SK-N-SH (cell line): ENCODE results near the gene TSPYL4. TPM values are rescaled to one million over a fixed set of nuclear protein-coding genes. Genes with fewer than 3 reads are reported as not detected.

Experiments
- CTCF ChIA-PET: fragments of 300-600, 350-600 bp; formaldehyde crosslinking; extraction: SDS; loops from one replicate; lab custom pipeline; 2021; lab: Yijun Ruan, JAX
- POLR2A ChIA-PET: fragments of 350-600 bp; sonication (Branson Sonifier 250); formaldehyde crosslinking; extraction: SDS; loops from one replicate; lab custom pipeline; 2020; ENCODE audit warnings: antibody characterized with exemption, inconsistent platforms; lab: Yijun Ruan, JAX
- DNase-seq: peaks from one replicate; pipeline ENCODE4 v3.0.0; 2012
- H2AFZ ChIP-seq: fragments of 200-600 bp; sonication (generic); 2 replicates; pipeline ENCODE4 v1.8.1; 2016; ENCODE audit warnings: antibody characterized with exemption, mild to moderate bottlenecking, low read depth
- H3F3A ChIP-seq: fragments of 200-600 bp; sonication (generic); replicated peaks from 2 replicates; pipeline ENCODE3; 2016; ENCODE audit warnings: antibody characterized with exemption, mild to moderate bottlenecking; ENCODE audit not compliant: insufficient read depth
- H3K27ac ChIP-seq, 2 experiments: fragments of 200-500 bp in 1 of 2; fragments of 200-600 bp in 1 of 2; sonication (Bioruptor generic) in 1 of 2; sonication (generic), shearing (Covaris generic) in 1 of 2; 2 replicates each; pipeline versions ENCODE4 v1.5.1 to v1.6.1; 2014 to 2016; ENCODE audit warnings: low read depth in 2 of 2, inconsistent platforms in 1 of 2, low read length in 1 of 2, mild to moderate bottlenecking in 1 of 2, mixed read lengths in 1 of 2
- H3K27me3 ChIP-seq: fragments of 200-600 bp; sonication (generic), shearing (Covaris generic); 2 replicates; pipeline ENCODE4 v1.6.1; 2016; ENCODE audit warnings: mixed run types; ENCODE audit not compliant: insufficient read depth
- H3K36me3 ChIP-seq, 2 experiments: fragments of 200-500 bp in 1 of 2; fragments of 200-600 bp in 1 of 2; sonication (Bioruptor generic) in 1 of 2; sonication (generic) in 1 of 2; replicated peaks in 1 of 2; 2 replicates each; pipeline versions ENCODE3 to v1.5.1; 2014 to 2016; ENCODE audit warnings: low read length in 1 of 2, mild to moderate bottlenecking in 1 of 2; ENCODE audit not compliant: insufficient read depth in 2 of 2, control insufficient read depth in 1 of 2
- H3K4me1 ChIP-seq, 2 experiments: fragments of 200-500 bp in 1 of 2; fragments of 200-600 bp in 1 of 2; sonication (Bioruptor generic) in 1 of 2; sonication (generic), shearing (Covaris generic) in 1 of 2; 2 replicates each; pipeline versions ENCODE4 v1.5.1 to v1.6.1; 2014 to 2016; ENCODE audit warnings: low read depth in 1 of 2, low read length in 1 of 2, mixed run types in 1 of 2; ENCODE audit not compliant: insufficient read depth in 2 of 2, control insufficient read depth in 1 of 2
- H3K4me2 ChIP-seq: fragments of 200-600 bp; sonication (generic), shearing (Covaris generic); 2 replicates; pipeline ENCODE4 v1.6.1; 2017; ENCODE audit warnings: mixed run types
- H3K4me3 ChIP-seq, 2 experiments: fragments of 200-500 bp in 1 of 2; fragments of 200-600 bp in 1 of 2; sonication (Bioruptor generic) in 1 of 2; sonication (generic), shearing (Covaris generic) in 1 of 2; 2 replicates each; pipeline versions ENCODE4 v1.5.1 to v1.8.1; 2014 to 2016; ENCODE audit warnings: low read depth in 2 of 2, inconsistent platforms in 1 of 2, low read length in 1 of 2, mild to moderate bottlenecking in 1 of 2, mixed read lengths in 1 of 2, moderate library complexity in 1 of 2
- H3K79me2 ChIP-seq: fragments of 200-600 bp; sonication (generic); 2 replicates; pipeline ENCODE4 v1.8.1; 2017; ENCODE audit warnings: mild to moderate bottlenecking; ENCODE audit not compliant: insufficient read depth
- H3K9ac ChIP-seq: fragments of 200-600 bp; sonication (generic); 2 replicates; pipeline ENCODE4 v1.6.1; 2017; ENCODE audit warnings: mixed run types
- H3K9me2 ChIP-seq: fragments of 200-600 bp; sonication (generic); 2 replicates; pipeline ENCODE4 v1.6.1; 2017; ENCODE audit warnings: mixed run types
- H3K9me3 ChIP-seq: fragments of 200-600 bp; sonication (generic); 2 replicates; pipeline ENCODE4 v1.6.1; 2017; ENCODE audit warnings: mixed run types, mild to moderate bottlenecking, moderate library complexity
- H4K20me1 ChIP-seq: fragments of 200-600 bp; sonication (generic); 2 replicates; pipeline ENCODE4 v1.6.1; 2017; ENCODE audit warnings: mild to moderate bottlenecking, mixed run types; ENCODE audit not compliant: insufficient read depth
- EP300 ChIP-seq, 2 experiments: IDR thresholded peaks; 2 replicates each; pipeline versions ENCODE4 v1.4.0 to v1.6.1; 2012; ENCODE audit warnings: borderline replicate concordance in 1 of 2, low read depth in 1 of 2, low read length in 1 of 2
- FOSL2 ChIP-seq: IDR thresholded peaks from 2 replicates; pipeline ENCODE4 v1.4.0; 2012; ENCODE audit warnings: low read depth, mild to moderate bottlenecking, moderate library complexity, borderline replicate concordance
- GABPA ChIP-seq: IDR thresholded peaks from 2 replicates; pipeline ENCODE4 v1.4.0; 2012; ENCODE audit warnings: low read depth, mild to moderate bottlenecking
- GATA2 ChIP-seq: sonication (generic); formaldehyde crosslinking; IDR thresholded peaks from 2 replicates; pipeline ENCODE4 v1.5.0; 2020; ENCODE audit warnings: mild to moderate bottlenecking, missing genetic modification reagents
- MEF2A ChIP-seq: IDR thresholded peaks from 2 replicates; pipeline ENCODE4 v1.4.0; 2012; ENCODE audit warnings: low read depth, borderline replicate concordance
- MXI1 ChIP-seq: IDR thresholded peaks from 2 replicates; pipeline ENCODE4 v1.6.1; 2012; ENCODE audit warnings: mild to moderate bottlenecking, low read depth, low read length, improper control_type of control experiment
- NRF1 ChIP-seq: IDR thresholded peaks from 2 replicates; pipeline ENCODE4 v1.6.1; 2012; ENCODE audit warnings: low read depth, mild to moderate bottlenecking, low read length
- POLR2AphosphoS5 ChIP-seq: IDR thresholded peaks from 2 replicates; pipeline ENCODE4 v1.6.1; 2012; ENCODE audit warnings: low read depth, low read length
- RAD21 ChIP-seq: IDR thresholded peaks from 2 replicates; pipeline ENCODE4 v1.6.1; 2012; ENCODE audit warnings: mild to moderate bottlenecking, low read length
- TCF12 ChIP-seq: IDR thresholded peaks from 2 replicates; pipeline ENCODE4 v1.4.0; 2012
- TEAD4 ChIP-seq: IDR thresholded peaks from 2 replicates; pipeline ENCODE4 v1.4.0; 2012; ENCODE audit warnings: mild to moderate bottlenecking, borderline replicate concordance; ENCODE audit not compliant: insufficient read depth
- YY1 ChIP-seq: IDR thresholded peaks from 2 replicates; pipeline ENCODE4 v1.4.0; 2012; ENCODE audit warnings: low read depth, mild to moderate bottlenecking
- WGBS: methylation state at CpG from one replicate; pipeline ENCODE4 v1.1.6; 2017; ENCODE audit warnings: low lambda C conversion rate; 5-methylcytosine and 5-hydroxymethylcytosine counted together
- polyA plus RNA-seq, 3 experiments: library from polyadenylated mRNA; depleted of rRNA; stranded (reverse); fragments of >200 nt; gene quantifications; 2 replicates each; pipeline ENCODE4 v1.2.3, GENCODE V29; 2012
- TF ChIP-seq, protein P1 (sequence below): fragments of 200-600 bp; sonication (generic); IDR thresholded peaks from 2 replicates; pipeline ENCODE4 v1.6.1; 2017; ENCODE audit warnings: antibody characterized with exemption, mild to moderate bottlenecking, moderate library complexity
- TF ChIP-seq, protein P2 (sequence below): IDR thresholded peaks from 2 replicates; pipeline ENCODE4 v1.4.0; 2012; ENCODE audit warnings: low read depth, borderline replicate concordance
- TF ChIP-seq, protein P3 (sequence below): IDR thresholded peaks from 2 replicates; pipeline ENCODE4 v1.4.0; 2012; ENCODE audit warnings: low read depth

The TSPYL4 gene
- polyA plus RNA-seq, 1 of the 3 experiments (the other 2 are of a cell fraction): 29.1 TPM

DNA sequence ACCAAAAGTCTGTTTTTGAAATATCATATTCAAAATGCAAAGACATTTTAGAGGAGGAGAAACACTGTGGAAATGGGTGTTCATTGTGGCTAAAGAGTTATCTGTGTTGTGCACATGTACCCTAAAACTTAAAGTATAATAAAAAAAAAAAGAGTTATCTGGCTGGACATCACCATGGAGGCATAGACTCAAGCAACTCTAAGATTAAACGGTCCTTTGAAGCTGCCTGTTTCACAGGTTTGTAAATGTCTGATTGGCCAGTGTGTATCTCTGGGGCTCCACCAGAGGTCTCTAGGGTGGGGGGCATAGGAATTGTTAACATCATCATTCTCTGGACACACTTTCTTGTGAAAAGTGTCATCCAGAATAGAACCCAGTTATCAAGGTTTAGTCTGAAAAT, 39.2 kb downstream of the TSPYL4 start (continued):
- TF ChIP-seq, protein P1, sequence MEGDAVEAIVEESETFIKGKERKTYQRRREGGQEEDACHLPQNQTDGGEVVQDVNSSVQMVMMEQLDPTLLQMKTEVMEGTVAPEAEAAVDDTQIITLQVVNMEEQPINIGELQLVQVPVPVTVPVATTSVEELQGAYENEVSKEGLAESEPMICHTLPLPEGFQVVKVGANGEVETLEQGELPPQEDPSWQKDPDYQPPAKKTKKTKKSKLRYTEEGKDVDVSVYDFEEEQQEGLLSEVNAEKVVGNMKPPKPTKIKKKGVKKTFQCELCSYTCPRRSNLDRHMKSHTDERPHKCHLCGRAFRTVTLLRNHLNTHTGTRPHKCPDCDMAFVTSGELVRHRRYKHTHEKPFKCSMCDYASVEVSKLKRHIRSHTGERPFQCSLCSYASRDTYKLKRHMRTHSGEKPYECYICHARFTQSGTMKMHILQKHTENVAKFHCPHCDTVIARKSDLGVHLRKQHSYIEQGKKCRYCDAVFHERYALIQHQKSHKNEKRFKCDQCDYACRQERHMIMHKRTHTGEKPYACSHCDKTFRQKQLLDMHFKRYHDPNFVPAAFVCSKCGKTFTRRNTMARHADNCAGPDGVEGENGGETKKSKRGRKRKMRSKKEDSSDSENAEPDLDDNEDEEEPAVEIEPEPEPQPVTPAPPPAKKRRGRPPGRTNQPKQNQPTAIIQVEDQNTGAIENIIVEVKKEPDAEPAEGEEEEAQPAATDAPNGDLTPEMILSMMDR: no peak
- no peak for TF ChIP-seq MEF2A

DNA sequence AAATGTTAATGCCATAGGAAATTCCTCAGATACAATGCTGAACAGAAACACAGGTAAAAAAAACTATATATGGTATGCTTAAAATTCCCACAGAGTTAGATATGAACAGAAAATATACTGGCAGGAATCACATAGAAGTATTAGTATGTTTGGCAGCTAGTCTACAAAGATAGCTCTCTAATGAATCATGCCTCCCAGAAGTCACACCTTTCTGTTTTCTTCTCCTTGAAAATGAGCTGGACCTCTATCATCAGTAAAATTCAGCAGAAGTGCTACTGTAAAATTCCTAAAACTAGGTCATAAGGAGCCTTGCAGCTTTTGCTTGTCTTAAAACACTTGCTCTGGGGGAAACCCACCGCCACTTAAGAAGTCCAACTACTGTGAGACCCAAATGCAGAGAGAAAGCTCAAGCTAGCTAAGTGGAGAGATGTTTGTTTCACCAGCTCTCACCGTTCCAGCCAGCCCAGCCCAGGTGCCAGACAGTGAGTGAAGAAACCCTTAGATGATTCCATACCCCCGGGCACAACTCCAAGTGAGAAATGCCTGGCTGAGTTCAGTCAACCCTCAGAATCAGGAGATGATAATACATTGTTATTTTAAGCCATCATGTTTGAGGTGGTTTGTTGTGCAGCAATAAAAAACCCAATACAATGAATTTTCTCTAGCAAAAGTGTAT, 43.0 kb downstream of the TSPYL4 start:
- no peaks in the 10 kb centered on the region for H3K36me3 ChIP-seq
- H3K27me3 ChIP-seq: no peaks in the 10 kb centered on the region
- no peak overlapping the region for H3K4me3 ChIP-seq
- peaks cover 3% of the 10 kb centered on the region for H3F3A ChIP-seq
- H2AFZ ChIP-seq: no peak overlapping the region
- DNase-seq: no peak
- peaks cover 5 to 34% of the 10 kb centered on the region in 2 experiments; a peak in 2 of 4 replicates for H3K4me1 ChIP-seq
- no peak overlapping the region for H3K4me2 ChIP-seq
- H3K27ac ChIP-seq: peak overlapping the region in 1 of 2 experiments; percentile 77; a peak in 1 of 4 replicates
- ChIA-PET CTCF (interaction anchor here (0.8 to 1.9 kb wide), 4 partner anchors 32 to 99 kb away, joined by 3 to 8 read pairs (median 3); no protein-coding TSS in a partner anchor), POLR2A (no interaction called here)
- no peaks in the 10 kb centered on the region for H3K9me2 ChIP-seq
- H3K9me3 ChIP-seq: no peaks in the 10 kb centered on the region
- no peaks in the 10 kb centered on the region for H3K79me2 ChIP-seq
- WGBS: 48% methylated on average over 3 of the region's 3 CpGs
- no peak overlapping the region for H3K9ac ChIP-seq
- H4K20me1 ChIP-seq: no peaks in the 10 kb centered on the region
- TF ChIP-seq TCF12: peak; percentile 46; the same call in 1 of the 2 replicates
- TF ChIP-seq GABPA: no peak
- TF ChIP-seq, all 33 proteins: peak for 1

DNA sequence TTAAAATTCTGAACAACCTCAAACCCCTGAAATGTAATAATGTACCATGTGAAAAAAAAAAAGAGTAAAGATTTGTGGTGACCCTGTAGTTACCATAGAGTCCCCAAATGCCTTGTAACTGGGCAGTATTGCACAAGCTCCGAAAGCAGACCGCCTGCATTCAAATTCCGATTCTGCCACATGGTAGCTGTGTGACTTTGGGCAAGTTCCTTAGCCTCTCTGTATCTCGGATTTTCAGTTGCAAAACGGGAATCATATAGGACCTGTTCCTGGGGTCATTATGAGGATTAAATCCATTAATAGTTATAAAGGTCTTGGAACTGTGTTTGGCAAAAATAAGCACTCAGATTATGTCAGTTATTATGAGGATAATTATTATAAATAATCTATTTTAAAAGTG, 43.6 kb downstream of the TSPYL4 start:
- CTCF ChIA-PET: interaction anchor here (1.0 to 1.9 kb wide), 4 partner anchors 33 to 99 kb away, joined by 3 to 8 read pairs (median 3); no protein-coding TSS in a partner anchor
- POLR2A ChIA-PET: no interaction called here
- TF ChIP-seq, protein P2, sequence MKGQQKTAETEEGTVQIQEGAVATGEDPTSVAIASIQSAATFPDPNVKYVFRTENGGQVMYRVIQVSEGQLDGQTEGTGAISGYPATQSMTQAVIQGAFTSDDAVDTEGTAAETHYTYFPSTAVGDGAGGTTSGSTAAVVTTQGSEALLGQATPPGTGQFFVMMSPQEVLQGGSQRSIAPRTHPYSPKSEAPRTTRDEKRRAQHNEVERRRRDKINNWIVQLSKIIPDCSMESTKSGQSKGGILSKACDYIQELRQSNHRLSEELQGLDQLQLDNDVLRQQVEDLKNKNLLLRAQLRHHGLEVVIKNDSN: no peak
- no peak for TF ChIP-seq FOSL2
- TF ChIP-seq TEAD4: no peak
- no peak for TF ChIP-seq NRF1
- no peak for TF ChIP-seq MEF2A
- no peak for TF ChIP-seq GATA2
- TF ChIP-seq, protein P3, sequence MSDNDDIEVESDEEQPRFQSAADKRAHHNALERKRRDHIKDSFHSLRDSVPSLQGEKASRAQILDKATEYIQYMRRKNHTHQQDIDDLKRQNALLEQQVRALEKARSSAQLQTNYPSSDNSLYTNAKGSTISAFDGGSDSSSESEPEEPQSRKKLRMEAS: no peak
- no peak for TF ChIP-seq MXI1
- TF ChIP-seq RAD21: no peak
- TF ChIP-seq EP300 (IDR thresholded peaks at IDR 0.05; ENCODE audit: borderline replicate concordance in 1 of 2, low read depth in 1 of 2, low read length in 1 of 2): no peak
- no peak for TF ChIP-seq YY1
- TF ChIP-seq POLR2AphosphoS5: no peak

More for the DNA sequence above, 43.6 kb downstream of the TSPYL4 start:
- peak overlapping the region in 1 of 2 experiments; percentile 77; a peak in 1 of 4 replicates for H3K27ac ChIP-seq
- H3K4me2 ChIP-seq: no peak overlapping the region
- peaks cover 3% of the 10 kb centered on the region for H3F3A ChIP-seq
- H3K79me2 ChIP-seq: no peaks in the 10 kb centered on the region
- no peak for DNase-seq
- no peak overlapping the region for H3K9ac ChIP-seq
- no peaks in the 10 kb centered on the region for H3K36me3 ChIP-seq
- 85% methylated on average over 5 of the region's 5 CpGs for WGBS
- no peak overlapping the region for H2AFZ ChIP-seq
- H4K20me1 ChIP-seq: no peaks in the 10 kb centered on the region
- no peaks in the 10 kb centered on the region for H3K9me3 ChIP-seq
- H3K27me3 ChIP-seq: no peaks in the 10 kb centered on the region
- peaks cover 5 to 35% of the 10 kb centered on the region in 2 experiments; a peak in 2 of 4 replicates for H3K4me1 ChIP-seq
- H3K4me3 ChIP-seq: no peak overlapping the region
- H3K9me2 ChIP-seq: no peaks in the 10 kb centered on the region
